ENCODE measurements around the gene RASA1. TPM values are rescaled to one million over a fixed set of nuclear protein-coding genes. Genes with fewer than 3 reads are reported as not detected.

The RASA1 gene
- total RNA-seq, 2 experiments from 2014 or later: 17.6 to 19.3 TPM

- ATAC-seq (no peak), DNase-seq (no peak)
- ChIA-PET POLR2A (no interaction called here), CTCF (no interaction called here)
- no peaks in the 10 kb centered on the region for H3K4me1 Mint-ChIP-seq (ENCODE audit: low read depth)
- H3K27ac Mint-ChIP-seq: no peak overlapping the region
- H3K9me3 Mint-ChIP-seq: no peaks in the 10 kb centered on the region
- no peak overlapping the region for H3K4me3 Mint-ChIP-seq
- TF ChIP-seq CTCF (IDR thresholded peaks at IDR 0.05): no peak
- H3K27me3 Mint-ChIP-seq: peaks cover 3% of the 10 kb centered on the region
- H3K36me3 Mint-ChIP-seq (ENCODE audit: low read depth): no peaks in the 10 kb centered on the region
- intact Hi-C loops (cut with micrococcal nuclease): no loop called here
Measured at GRCh38 chr5:87438231-87438630, 170.5 kb downstream of the RASA1 start.

Other genes with a start within 250 kb of the RASA1 start
- gene CCNH, start 145.0 kb downstream of the RASA1 start, total RNA-seq: 10 to 100 TPM; 68.7 to 76.1 TPM

Measured in activated CD8-positive, alpha-beta T cell treated with anti-CD3 and anti-CD28 coated beads for 36 hours (primary cell).